Stimulated activated CD8-positive, alpha-beta memory T cell treated with anti-CD3 and anti-CD28 coated beads, Interleukin-4, amount 100 ng/mL, for 1 hour (primary cell): Measurements from ENCODE around the gene CYP2R1.

Experiments used
- DNase-seq, 2 donors: peaks; one replicate each; pipeline ENCODE4 v3.0.0-alpha.2; 2020; ENCODE audit warnings: low read depth in 2 of 2, low spot score in 1 of 2

The CYP2R1 gene

DNA sequence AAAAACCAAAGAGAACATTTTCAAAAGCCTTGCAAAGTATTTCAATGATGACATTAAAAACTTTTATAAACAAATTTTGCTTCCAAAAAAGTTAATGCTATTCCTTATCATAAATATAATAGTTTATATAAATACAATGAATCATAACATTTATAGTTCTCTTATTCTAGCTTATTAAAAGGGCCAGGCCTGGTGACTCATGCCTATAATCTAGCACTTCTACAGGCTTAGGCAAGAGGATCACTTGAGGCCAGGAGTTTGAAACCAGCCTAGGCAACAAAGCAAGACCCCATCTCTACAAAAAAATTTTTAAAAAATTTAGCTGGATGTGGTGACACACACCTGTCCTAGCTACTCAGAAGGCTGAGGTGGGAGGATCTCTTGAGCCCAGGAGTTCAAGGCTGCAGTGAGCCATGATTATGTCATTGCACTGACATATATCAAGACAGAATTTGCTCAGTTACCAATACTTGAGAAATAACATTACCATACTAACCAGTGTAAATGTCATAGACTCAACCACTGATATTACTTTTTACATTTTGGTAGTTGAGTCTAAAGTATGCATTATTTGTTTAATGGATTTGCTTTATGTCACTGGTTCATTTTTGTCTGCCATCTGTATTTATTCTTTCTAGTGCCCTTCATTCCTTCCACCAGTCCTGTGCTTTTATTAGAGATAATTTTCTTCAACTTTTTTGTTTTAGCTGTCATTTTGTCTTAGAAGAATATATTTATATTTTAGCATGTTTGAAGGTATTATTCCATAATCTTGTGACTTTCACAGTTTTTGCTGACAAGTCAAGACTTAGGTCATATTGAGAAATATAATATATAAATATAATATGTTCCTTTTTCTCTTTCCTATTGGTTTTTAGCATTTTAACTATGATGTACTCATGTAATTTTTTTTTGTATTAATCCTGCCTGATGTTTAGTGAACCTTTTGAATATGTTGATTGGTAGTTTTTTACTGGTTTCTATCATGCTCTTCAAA lies 56.2 kb downstream of the CYP2R1 start:
- no peak for DNase-seq
